Activated effector memory CD4-positive, alpha-beta T cell treated with Interleukin-2 at 50 U/mL for 16 hours (primary cell): ENCODE data around the gene PHF24.

Experiments
- DNase-seq: peaks from one replicate; pipeline ENCODE4 v3.0.0-alpha.2; 2020

PHF24 gene

GRCh38 chr9:34984049-34984448, 26.0 kb downstream of the PHF24 start:
- no peak for DNase-seq

DNA sequence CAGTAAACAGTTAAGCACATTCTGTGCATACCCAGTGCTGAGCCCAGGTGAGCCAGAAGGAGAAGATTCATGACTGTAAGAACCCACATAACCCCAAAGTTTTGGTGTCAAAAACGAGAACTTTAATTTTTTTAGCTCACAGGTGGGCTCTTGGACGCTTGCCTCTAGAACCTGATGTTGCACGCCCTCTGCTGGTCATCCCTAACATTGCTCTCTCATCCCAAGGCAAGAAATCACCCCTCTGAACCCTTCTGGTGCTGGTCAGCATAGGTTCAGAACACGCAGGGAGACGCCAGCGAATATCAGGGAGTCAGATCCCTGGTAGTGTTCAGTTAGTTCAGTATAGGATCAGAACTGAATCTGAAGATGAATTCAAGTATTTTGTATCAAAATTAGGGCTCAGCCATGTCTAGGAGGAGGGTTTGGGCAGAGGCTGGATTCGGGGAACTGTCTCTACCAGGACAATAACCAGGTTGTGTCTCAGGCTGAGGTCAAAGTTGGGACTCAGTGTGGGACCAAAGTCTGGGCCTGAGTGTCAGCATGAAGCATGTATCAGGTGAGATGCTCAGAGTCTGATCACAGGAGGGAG, 27.3 kb downstream of the PHF24 start:
- peak; percentile 25 for DNase-seq

- no peak for DNase-seq
Measured at GRCh38 chr9:34986540-34987047, 28.5 kb downstream of the PHF24 start.

DNA sequence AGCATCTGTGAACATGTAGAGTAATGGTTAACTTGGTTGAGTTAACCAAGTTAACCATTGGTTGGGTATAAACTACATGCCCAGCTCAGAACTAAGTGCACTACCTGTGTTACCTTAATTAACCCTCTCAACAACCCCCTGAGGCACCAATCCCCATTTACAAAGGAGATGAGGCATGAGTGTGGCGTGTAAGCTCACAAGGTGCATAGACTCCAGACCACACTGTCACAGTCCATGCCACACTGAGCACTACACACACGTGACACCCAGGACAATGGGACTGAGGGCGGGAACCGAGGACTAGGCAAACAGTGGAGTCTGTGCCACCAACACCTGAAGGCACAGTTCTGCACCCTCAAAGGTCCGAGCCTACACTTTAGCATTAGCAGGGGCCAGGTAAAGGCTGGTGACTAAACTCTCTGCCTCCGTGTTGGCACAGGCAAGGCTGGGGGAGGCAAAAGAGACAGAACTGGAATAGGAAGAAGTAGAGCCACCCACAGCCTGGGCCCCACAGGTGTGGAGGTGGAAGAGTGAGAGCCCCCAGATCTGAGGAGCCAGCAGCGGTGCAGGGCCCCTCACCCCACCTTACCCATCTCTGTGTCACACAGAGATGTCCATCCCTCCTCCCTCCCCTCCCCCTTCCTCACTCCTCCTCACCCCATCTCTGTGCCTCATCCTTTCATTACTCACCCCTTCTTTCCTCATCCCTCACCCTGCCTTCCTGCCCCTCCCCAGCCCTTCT, 29.2 kb downstream of the PHF24 start:
- no peak for DNase-seq

- no peak for DNase-seq
Measured at GRCh38 chr9:34988218-34989002, 30.3 kb downstream of the PHF24 start.

DNA sequence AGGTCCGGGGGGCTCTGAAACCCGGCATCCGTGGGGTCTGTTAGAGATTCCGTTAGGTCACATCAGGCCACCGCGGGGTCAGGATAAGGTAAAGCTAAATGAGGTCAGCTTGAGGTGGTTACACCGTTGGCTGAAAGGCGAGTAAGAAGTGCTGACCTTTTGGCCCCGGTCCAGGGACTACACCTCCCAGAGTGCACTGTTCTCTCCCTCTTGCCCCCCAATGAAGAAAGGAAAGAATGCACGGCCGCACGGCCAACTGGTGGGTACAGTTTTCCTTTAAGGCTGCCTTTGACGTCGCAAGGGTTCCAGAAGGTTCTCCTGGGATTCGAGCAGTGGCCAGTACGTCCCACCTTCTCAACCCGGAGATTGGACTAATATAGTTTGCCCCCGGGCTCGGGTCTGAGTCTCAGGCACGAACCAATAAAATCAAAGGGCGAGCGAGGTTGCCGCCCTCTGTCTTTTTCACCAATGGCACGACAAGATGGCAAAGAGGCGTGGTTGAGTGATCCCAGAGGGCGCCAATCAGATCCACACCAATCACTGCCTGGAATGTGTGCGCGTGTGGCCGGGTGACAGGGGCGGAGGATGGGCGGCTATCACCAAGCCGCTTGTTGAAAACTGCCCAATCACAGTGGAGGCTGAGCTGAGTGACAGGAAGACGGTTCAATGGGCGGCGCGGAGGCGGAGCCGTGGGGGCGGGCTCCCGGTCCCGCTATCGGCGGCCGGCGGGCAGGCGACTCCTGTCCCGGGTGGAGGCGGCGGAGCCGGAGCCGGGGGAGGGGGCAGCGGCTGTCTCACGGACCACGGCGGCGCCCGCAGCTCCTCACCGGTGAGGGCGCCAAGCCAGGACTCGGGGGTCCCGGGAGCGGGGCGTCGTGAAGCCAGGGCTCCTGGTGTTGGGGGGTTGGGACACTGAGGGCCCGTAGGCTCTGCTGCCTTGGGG, 31.2 kb downstream of the PHF24 start, which contains the start of gene DNAJB5:
Gene DNAJB5 (plus strand): TSS at position 743 of the 943 bp plus-strand sequence. CDS start 886 bp downstream, outside the sequence.
- peak; percentile 96 for DNase-seq

GRCh38 chr9:34989946-34990635, 32.0 kb downstream of the PHF24 start:
- no peak for DNase-seq

DNA sequence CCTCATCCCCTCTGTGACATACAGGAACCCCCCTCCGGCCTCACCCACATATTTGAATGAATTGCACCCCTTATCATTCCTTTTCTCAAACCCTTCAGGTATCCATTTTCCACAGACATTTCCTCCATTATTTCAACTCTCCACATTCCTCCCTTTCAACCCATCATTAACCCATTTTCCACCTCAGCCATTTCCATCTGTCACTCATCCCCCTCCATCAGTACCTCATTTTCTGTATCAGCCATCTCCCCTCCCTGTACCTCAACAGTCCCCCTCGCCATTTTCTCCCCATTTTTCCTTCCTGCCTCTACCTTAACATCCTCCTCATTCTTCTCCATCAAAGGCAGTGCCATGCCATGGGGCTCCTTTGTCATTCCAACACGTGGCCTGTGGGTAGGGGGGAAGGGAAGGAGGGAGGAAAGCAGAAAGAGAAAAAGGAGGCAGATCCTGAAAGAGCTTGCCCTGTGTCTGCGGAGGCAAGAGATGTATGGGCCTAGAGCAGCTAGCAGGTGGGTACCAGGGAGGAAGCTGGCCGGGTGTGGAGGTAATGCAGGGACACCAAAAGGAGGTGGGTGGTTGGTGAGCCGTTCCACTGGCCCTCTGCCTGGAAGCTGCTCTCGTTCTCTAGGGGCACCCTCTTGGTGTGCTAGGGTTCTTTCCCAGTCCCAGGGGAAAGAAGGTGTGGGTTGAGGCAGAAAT, 33.0 kb downstream of the PHF24 start:
- no peak for DNase-seq

GRCh38 chr9:34991607-34992375, 33.7 kb downstream of the PHF24 start:
- DNase-seq: no peak

DNA sequence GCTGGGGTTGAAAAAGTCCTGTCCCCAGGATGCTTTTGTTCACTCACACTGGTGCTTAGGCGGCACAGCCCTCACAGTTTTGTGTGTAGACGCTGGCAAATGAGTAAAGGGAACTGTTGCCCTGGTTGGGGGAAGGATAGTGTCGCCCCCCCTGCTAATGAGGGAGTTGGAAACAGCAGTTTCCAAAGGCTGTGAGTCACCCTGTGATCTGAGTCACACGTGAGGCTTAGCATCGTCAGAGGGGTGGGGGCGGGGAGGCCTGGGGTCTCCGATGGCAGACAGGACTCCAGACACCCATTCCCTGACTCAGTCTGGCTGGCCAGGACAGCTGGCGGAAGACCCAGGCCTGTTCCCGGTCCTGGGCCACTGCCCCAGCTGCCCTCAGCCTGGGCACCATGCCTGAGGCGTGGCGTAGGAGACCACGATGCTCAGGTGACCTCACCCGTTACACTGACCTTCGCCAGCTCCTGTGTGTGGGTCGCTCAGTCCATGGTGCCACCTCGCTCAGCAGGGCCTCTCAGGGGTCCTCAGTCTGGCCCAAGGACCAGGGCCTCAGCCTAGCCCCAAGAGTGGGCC, 34.4 kb downstream of the PHF24 start:
- no peak for DNase-seq

- DNase-seq: no peak
Measured at GRCh38 chr9:34993502-34994259, 35.6 kb downstream of the PHF24 start.

- no peak for DNase-seq
Measured at GRCh38 chr9:34994260-34994899, 36.3 kb downstream of the PHF24 start.

GRCh38 chr9:34994900-34995669, 37.0 kb downstream of the PHF24 start:
- DNase-seq: no peak

DNA sequence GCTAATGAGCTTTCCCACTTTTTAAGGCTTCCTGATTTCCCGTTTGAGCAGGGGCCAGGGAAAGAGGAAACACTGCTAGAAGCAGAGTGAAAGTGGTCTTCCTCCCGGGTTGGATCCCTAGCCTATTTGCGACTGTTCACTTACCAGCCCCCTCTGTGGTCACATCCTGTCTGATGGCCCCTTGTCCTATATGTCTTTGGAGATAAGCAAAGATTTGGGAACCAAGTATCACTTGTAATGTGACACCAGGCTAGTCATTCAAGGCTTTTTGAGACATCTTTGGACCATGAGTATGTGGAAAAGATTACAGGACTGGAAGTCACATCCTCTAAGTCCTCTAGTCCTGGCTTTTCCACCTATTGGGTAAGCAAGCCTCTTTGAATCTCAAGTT, 37.6 kb downstream of the PHF24 start:
- DNase-seq: no peak

DNA sequence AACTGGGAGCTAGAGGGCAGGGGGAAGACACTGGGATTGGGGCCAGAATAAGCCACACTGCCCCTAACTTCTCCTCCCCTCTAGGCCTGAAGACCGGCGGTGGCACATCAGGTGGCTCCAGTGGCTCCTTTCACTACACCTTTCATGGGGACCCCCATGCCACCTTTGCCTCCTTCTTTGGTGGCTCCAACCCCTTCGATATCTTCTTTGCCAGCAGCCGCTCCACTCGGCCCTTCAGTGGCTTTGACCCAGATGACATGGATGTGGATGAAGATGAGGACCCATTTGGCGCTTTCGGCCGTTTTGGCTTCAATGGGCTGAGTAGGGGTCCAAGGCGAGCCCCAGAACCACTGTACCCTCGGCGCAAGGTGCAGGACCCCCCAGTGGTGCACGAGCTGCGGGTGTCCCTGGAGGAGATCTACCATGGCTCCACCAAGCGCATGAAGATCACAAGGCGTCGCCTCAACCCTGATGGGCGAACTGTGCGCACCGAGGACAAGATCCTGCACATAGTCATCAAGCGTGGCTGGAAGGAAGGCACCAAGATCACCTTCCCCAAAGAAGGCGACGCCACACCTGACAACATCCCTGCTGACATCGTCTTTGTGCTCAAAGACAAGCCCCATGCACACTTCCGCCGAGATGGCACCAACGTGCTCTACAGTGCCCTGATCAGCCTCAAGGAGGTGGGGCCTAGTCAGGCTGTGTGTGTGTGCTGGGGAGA, 38.3 kb downstream of the PHF24 start:
- no peak for DNase-seq

GRCh38 chr9:34996905-34997279, 38.8 kb downstream of the PHF24 start:
- DNase-seq: no peak

GRCh38 chr9:34997379-34997781, 39.3 kb downstream of the PHF24 start:
- no peak for DNase-seq
